ENCODE results near the gene LCAT. TPM values are rescaled to one million over a fixed set of nuclear protein-coding genes. Genes with fewer than 3 reads are reported as not detected.
A peak's percentile ranks its signal among the peaks of the same experiment; 100 is the strongest.
"Not testable (repeated sequence)": the region's sequence is repeated elsewhere in the genome, so short reads cannot be mapped to it uniquely, and the experiment has no call there.

LCAT gene
- total RNA-seq, 4 donors from 2014 or later: 10.8 to 25.8 (median 15.9) TPM

DNA sequence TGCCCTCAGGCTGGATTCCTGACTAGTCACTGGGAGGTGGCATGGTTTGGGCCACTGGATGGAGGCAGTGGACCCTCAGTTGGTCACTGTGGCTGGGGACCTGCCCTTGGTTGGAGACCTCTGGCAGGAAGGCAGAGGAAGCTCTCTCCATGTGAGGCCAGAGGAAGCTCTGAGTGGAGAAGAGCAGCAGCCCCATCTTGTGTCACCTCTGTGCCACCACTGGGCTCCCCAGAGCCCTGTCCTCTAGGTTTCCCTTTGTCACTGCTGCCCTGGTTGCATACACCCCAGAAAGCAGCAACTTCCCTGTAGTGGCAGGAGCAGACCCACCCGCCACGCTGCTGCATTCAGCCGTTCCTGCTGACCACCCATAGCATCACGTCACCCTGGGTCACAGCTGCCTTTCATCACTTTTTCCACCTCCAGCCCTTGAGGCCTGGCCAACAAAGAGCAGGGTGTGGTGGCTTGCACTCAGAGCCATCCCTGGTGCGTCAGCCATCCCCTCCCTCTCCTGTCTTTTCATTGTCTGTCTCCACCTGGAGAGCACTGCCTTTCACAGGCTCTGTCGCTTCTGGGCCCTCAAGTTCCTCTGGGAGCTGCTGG, 24.2 kb downstream of the LCAT start:
- Histone ChIP-seq H3K4me1 (peaks cover 0 to 94% (median 24%) of the 10 kb centered on the region in 3 donors), H3K9me3 (no peaks in the 10 kb centered on the region), H3K4me3 (no peak overlapping the region), H3K27ac (peak overlapping the region in 3 of 4 donors; percentile 19 to 72 (median 42)), H3K36me3 (peaks cover 0 to 47% of the 10 kb centered on the region in 2 donors), H3K27me3 (no peaks in the 10 kb centered on the region)
- 38 to 61% methylated on average over 2 to 6 of the region's 6 CpGs for WGBS, 2 donors (ENCODE audit: low coverage in 1 of 2)
- TF ChIP-seq, protein P1, sequence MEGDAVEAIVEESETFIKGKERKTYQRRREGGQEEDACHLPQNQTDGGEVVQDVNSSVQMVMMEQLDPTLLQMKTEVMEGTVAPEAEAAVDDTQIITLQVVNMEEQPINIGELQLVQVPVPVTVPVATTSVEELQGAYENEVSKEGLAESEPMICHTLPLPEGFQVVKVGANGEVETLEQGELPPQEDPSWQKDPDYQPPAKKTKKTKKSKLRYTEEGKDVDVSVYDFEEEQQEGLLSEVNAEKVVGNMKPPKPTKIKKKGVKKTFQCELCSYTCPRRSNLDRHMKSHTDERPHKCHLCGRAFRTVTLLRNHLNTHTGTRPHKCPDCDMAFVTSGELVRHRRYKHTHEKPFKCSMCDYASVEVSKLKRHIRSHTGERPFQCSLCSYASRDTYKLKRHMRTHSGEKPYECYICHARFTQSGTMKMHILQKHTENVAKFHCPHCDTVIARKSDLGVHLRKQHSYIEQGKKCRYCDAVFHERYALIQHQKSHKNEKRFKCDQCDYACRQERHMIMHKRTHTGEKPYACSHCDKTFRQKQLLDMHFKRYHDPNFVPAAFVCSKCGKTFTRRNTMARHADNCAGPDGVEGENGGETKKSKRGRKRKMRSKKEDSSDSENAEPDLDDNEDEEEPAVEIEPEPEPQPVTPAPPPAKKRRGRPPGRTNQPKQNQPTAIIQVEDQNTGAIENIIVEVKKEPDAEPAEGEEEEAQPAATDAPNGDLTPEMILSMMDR (IDR thresholded peaks at IDR 0.05): no peak
- TF ChIP-seq POLR2A (IDR thresholded peaks at IDR 0.05): no peak
- no peak for TF ChIP-seq POLR2AphosphoS5 (IDR thresholded peaks at IDR 0.05)
- TF ChIP-seq EP300 (IDR thresholded peaks at IDR 0.05): no peak
- ATAC-seq: peak; percentile 51

DNA sequence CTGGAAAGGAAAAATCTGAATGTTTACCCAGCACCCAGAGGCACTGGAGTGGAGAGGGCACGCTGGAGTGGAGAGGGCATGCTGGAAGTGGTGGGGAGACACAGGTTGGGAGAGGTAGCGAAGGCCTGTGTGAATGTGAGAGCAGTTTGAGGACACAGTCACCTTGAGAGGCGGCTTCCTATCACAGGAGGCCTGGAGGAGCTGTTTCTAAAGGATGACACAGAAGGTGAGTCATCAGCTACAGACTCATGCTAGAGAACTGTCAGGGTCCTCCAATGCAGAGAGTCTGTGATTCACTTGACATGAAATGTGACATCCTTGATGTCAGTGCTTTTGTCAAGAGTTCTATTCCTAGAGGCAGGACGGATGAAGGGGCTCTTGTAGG, 26.1 kb downstream of the LCAT start:
- ATAC-seq: peak; percentile 61
- 62% methylated on average over 4 of the region's 4 CpGs; no CpG with 5 or more reads in 1 of the 2 donors for WGBS, 2 donors (ENCODE audit: low coverage in 1 of 2)
- Histone ChIP-seq H3K4me3 (no peak overlapping the region), H3K4me1 (peaks cover 0 to 75% (median 22%) of the 10 kb centered on the region in 3 donors), H3K27ac (peak overlapping the region in 3 of 4 donors; percentile 59 to 72 (median 70)), H3K27me3 (no peaks in the 10 kb centered on the region), H3K9me3 (no peaks in the 10 kb centered on the region), H3K36me3 (peaks cover 0 to 30% of the 10 kb centered on the region in 2 donors)
- TF ChIP-seq, protein P1 (IDR thresholded peaks at IDR 0.05): no peak
- TF ChIP-seq POLR2AphosphoS5 (IDR thresholded peaks at IDR 0.05) (no peak), POLR2A (IDR thresholded peaks at IDR 0.05) (no peak), EP300 (IDR thresholded peaks at IDR 0.05) (no peak)

DNA sequence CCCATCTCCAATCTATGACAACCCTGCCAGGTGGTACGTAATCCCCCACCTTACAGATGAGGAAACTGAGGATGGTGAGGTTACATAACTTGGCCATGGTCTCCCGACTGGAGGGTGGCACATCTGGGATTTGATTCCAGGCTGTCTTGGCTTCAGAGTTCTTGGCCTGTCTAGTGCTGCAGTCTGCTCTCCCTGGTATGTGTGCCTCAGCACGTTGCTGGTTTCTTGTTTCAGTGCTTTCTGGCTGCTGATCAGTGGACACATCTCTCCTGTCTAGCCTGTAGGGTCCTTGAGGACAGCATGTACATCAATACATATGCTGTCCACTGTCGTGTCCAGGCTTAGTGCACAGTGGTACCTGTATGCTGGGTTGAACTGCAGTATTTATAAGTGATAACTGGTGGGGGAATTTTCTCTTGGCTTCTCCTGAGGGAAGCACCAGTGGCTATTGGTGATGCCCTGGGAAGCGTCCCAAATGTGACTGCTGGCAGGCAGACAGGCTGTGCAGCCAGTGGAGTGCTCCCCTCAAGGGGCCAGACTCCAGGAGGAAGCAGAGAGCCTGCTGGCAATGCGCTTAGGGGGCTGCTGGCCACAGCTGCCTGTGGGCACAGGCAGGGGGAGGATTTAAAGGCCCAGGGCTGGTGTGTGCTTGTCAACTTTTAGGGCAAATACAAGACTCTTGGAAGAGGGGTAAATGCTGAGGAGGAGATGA, 26.6 kb downstream of the LCAT start:
- Histone ChIP-seq H3K36me3 (peaks cover 0 to 36% of the 10 kb centered on the region in 2 donors), H3K27ac (peak overlapping the region in 3 of 4 donors; percentile 59 to 72 (median 70)), H3K27me3 (no peaks in the 10 kb centered on the region)

DNA sequence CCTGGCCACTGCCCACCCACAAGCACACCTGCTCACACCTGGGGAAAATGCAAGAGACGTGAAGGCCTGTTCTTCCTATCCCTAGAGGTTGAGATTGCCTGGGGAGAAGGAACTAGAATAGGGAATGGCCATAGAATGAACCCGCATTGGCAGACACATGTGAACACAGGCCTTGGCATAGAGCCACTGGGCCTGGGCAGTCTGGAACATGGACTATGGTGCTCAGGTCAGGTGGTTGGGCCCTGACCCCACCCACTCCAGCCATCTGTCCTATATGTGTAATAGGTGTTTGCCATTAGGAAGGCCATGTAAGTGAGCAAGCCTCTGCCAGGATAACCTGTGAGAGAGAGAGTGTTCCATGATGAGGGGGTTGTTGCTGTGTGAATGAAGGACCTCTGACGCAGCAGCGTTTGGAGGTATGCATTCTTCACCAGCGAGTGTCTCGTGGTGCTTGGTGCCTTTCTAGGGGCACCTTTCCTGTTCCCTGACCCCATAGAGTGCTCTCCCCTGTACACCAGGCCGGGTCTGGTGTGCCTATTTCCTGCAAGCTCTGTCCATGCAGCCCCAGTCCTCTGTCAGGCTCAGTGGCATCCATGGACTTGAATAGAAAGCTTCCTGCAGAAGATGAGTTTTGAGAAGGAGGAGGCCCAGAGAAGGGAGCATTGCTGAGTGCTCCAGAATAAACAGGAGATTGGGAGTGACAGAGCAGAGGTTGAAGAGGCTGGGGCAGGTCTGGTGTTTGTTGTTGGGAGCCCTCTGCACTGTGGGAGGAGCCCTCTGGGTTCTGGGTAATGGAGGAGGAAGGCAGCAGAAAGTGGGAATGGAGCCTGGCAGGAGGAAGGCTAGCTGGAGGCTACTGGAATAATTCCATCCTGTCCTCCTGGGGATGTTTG, 27.8 kb downstream of the LCAT start:
- TF ChIP-seq, protein P1 (IDR thresholded peaks at IDR 0.05): no peak
- TF ChIP-seq POLR2AphosphoS5 (IDR thresholded peaks at IDR 0.05) (no peak), POLR2A (IDR thresholded peaks at IDR 0.05) (no peak), EP300 (IDR thresholded peaks at IDR 0.05) (no peak)
- no peak overlapping the region for H3K4me3 ChIP-seq
- peak overlapping the region in 3 of 4 donors; percentile 59 to 72 (median 70) for H3K27ac ChIP-seq
- peaks cover 0 to 48% of the 10 kb centered on the region in 2 donors for H3K36me3 ChIP-seq
- 80% methylated on average over 4 of the region's 7 CpGs; no CpG with 5 or more reads in 1 of the 2 donors for WGBS, 2 donors (ENCODE audit: low coverage in 1 of 2)
- peaks cover 0 to 63% (median 16%) of the 10 kb centered on the region in 3 donors for H3K4me1 ChIP-seq
- no peak for ATAC-seq
- H3K9me3 ChIP-seq: no peaks in the 10 kb centered on the region
- no peaks in the 10 kb centered on the region for H3K27me3 ChIP-seq

More for the DNA sequence above, 26.6 kb downstream of the LCAT start:
- 21 to 29% methylated on average over 2 to 5 of the region's 6 CpGs for WGBS, 2 donors (ENCODE audit: low coverage in 1 of 2)
- no peak overlapping the region for H3K4me3 ChIP-seq
- H3K9me3 ChIP-seq: no peaks in the 10 kb centered on the region
- peaks cover 0 to 70% (median 19%) of the 10 kb centered on the region in 3 donors for H3K4me1 ChIP-seq
- TF ChIP-seq POLR2A (IDR thresholded peaks at IDR 0.05): no peak
- TF ChIP-seq, protein P1 (IDR thresholded peaks at IDR 0.05): no peak
- TF ChIP-seq POLR2AphosphoS5 (IDR thresholded peaks at IDR 0.05): no peak
- no peak for TF ChIP-seq EP300 (IDR thresholded peaks at IDR 0.05)
- no peak for ATAC-seq

DNA sequence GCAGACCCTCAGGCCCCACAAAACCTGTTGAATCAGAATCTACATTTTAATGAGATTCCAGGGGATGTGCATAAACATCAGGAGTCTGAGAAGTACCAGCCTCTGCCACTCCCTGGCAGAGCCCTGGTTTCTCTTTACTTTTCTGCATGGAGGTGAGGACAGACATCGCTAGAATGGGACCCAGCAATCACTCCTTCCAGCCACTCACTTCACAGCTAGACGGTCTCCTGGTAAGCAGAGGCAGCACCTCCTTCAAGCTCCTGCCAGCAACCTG, 28.5 kb downstream of the LCAT start:
- WGBS, 2 donors (ENCODE audit: low coverage in 1 of 2): 80% methylated on average over 1 of the region's 2 CpGs; no CpG with 5 or more reads in 1 of the 2 donors
- not testable (repeated sequence) for H3K4me3 ChIP-seq, ATAC-seq, H3K9me3 ChIP-seq, H3K27ac ChIP-seq, H3K27me3 ChIP-seq
- Histone ChIP-seq H3K4me1 (peaks cover 0 to 67% (median 15%) of the 10 kb centered on the region in 3 donors), H3K36me3 (peaks cover 0 to 54% of the 10 kb centered on the region in 2 donors)

Data from gastroesophageal sphincter (tissue), 4 donors.